Natural killer cell (primary cell): Measurements from ENCODE around the gene CAMTA1. TPM values are rescaled to one million over a fixed set of nuclear protein-coding genes. Genes with fewer than 3 reads are reported as not detected.

Experiments
- ATAC-seq, 3 donors: fragments of 150-1000 bp in 2 of 3; fragments of 200-7000 bp in 1 of 3; cut with Tn5 transposase; 1 replicate in 1 of 3; 2 replicates in 2 of 3; pipeline ENCODE4 v1.10.0; 2021; ENCODE audit warnings: mild to moderate bottlenecking in 2 of 3, moderate library complexity in 2 of 3
- DNase-seq, 2 donors: peaks; one replicate each; pipeline versions ENCODE4 v3.0.0 to v3.0.0-alpha.2; 2013 to 2021; ENCODE audit warnings: mixed read lengths in 1 of 2
- H3K27ac ChIP-seq: one replicate; pipeline ENCODE4 v1.5.1; 2013; ENCODE audit warnings: mild to moderate bottlenecking, low read length
- H3K27me3 ChIP-seq: one replicate; pipeline ENCODE4 v1.6.1; 2013; ENCODE audit warnings: low read length; ENCODE audit not compliant: control insufficient read depth, insufficient read depth
- H3K36me3 ChIP-seq: one replicate; pipeline ENCODE4 v1.6.1; 2013; ENCODE audit warnings: low read length; ENCODE audit not compliant: control insufficient read depth, insufficient read depth
- H3K4me1 ChIP-seq: one replicate; pipeline ENCODE4 v1.6.1; 2013; ENCODE audit warnings: low read length; ENCODE audit not compliant: control insufficient read depth, insufficient read depth
- H3K4me3 ChIP-seq: one replicate; pipeline ENCODE4 v1.5.1; 2013; ENCODE audit warnings: low read length
- H3K9me3 ChIP-seq: one replicate; pipeline ENCODE4 v1.6.1; 2013; ENCODE audit warnings: low read length; ENCODE audit not compliant: control insufficient read depth, insufficient read depth
- H3K27ac Mint-ChIP-seq, 2 donors: one replicate each; pipeline ENCODE4 v1.8.0; 2022; ENCODE audit warnings: mild to moderate bottlenecking in 2 of 2, mixed read lengths in 2 of 2, moderate library complexity in 1 of 2
- H3K27me3 Mint-ChIP-seq, 2 donors: one replicate each; pipeline ENCODE4 v1.8.0; 2022; ENCODE audit warnings: low read depth in 2 of 2, mixed read lengths in 2 of 2
- H3K36me3 Mint-ChIP-seq: one replicate; pipeline ENCODE4 v1.8.0; 2022; ENCODE audit warnings: mixed read lengths
- H3K4me1 Mint-ChIP-seq, 2 donors: one replicate each; pipeline ENCODE4 v1.8.0; 2022; ENCODE audit warnings: mixed read lengths in 2 of 2
- H3K4me3 Mint-ChIP-seq: one replicate; pipeline ENCODE4 v1.8.0; 2022; ENCODE audit warnings: mild to moderate bottlenecking, moderate library complexity, mixed read lengths
- H3K9me3 Mint-ChIP-seq, 2 donors: one replicate each; pipeline ENCODE4 v1.8.0; 2022; ENCODE audit warnings: mixed read lengths in 2 of 2
- CTCF ChIP-seq: fragments of 200-600 bp; IDR thresholded peaks from one replicate; pipeline ENCODE4 v1.8.0; 2022; ENCODE audit warnings: antibody characterized with exemption
- WGBS: methylation state at CpG from one replicate; pipeline ENCODE4 v1.1.7; 2013; ENCODE audit warnings: missing lambda C conversion rate; ENCODE audit not compliant: insufficient coverage; 5-methylcytosine and 5-hydroxymethylcytosine counted together
- intact Hi-C: fragments of 100-400 bp; cut with micrococcal nuclease; formaldehyde crosslinking; loops from one replicate; pipeline ENCODE4 v1.14.2; 2022
- total RNA-seq, 4 donors: library from RNA; stranded (reverse); fragments of 120-200 nt in 1 of 4; gene quantifications; one replicate each; pipeline versions ENCODE4 v1.2.3 to v1.2.4, GENCODE V29; 2013 to 2022

The CAMTA1 gene
- total RNA-seq, 3 donors from 2014 or later (not counting 1 experiment from before 2014, with no cell fraction given): 40.6 to 53.3 (median 44.9) TPM

GRCh38 chr1:7683521-7683920 lies 898.3 kb downstream of the CAMTA1 start:
- no peaks in the 10 kb centered on the region for H3K27me3 ChIP-seq
- no peak overlapping the region for H3K4me3 Mint-ChIP-seq
- DNase-seq: no peak
- no peak for ATAC-seq
- no peaks in the 10 kb centered on the region for H3K4me1 Mint-ChIP-seq
- no peaks in the 10 kb centered on the region for H3K9me3 ChIP-seq
- no peak overlapping the region for H3K27ac ChIP-seq
- no peak for TF ChIP-seq CTCF
- no peaks in the 10 kb centered on the region for H3K36me3 ChIP-seq
- no peaks in the 10 kb centered on the region for H3K36me3 Mint-ChIP-seq
- WGBS: 94% methylated on average over 15 of the region's 15 CpGs
- H3K4me3 ChIP-seq: no peak overlapping the region
- peaks cover 10 to 14% of the 10 kb centered on the region in 2 donors for H3K27me3 Mint-ChIP-seq
- intact Hi-C loops: no loop called here
- no peak overlapping the region for H3K27ac Mint-ChIP-seq
- H3K4me1 ChIP-seq: peaks cover 13% of the 10 kb centered on the region
- no peaks in the 10 kb centered on the region for H3K9me3 Mint-ChIP-seq

GRCh38 chr1:7684132-7684531 lies 898.9 kb downstream of the CAMTA1 start:
- WGBS: 86% methylated on average over 8 of the region's 8 CpGs

GRCh38 chr1:7684861-7685635 lies 899.8 kb downstream of the CAMTA1 start:
- H3K9me3 Mint-ChIP-seq: no peaks in the 10 kb centered on the region
- H3K4me3 Mint-ChIP-seq: no peak overlapping the region
- no peaks in the 10 kb centered on the region for H3K36me3 Mint-ChIP-seq
- Histone ChIP-seq H3K27ac (no peak overlapping the region), H3K4me3 (no peak overlapping the region), H3K27me3 (no peaks in the 10 kb centered on the region), H3K9me3 (no peaks in the 10 kb centered on the region), H3K4me1 (peaks cover 6% of the 10 kb centered on the region), H3K36me3 (no peaks in the 10 kb centered on the region)
- no peak for TF ChIP-seq CTCF
- intact Hi-C loops: no loop called here
- H3K27ac Mint-ChIP-seq: no peak overlapping the region
- 92% methylated on average over 28 of the region's 29 CpGs for WGBS
- no peak for DNase-seq
- no peak for ATAC-seq
- H3K27me3 Mint-ChIP-seq: peaks cover 10 to 14% of the 10 kb centered on the region in 2 donors
- no peaks in the 10 kb centered on the region for H3K4me1 Mint-ChIP-seq

More at GRCh38 chr1:7684132-7684531, 898.9 kb downstream of the CAMTA1 start:
- Mint-ChIP-seq H3K4me3 (no peak overlapping the region), H3K9me3 (no peaks in the 10 kb centered on the region), H3K27ac (no peak overlapping the region), H3K27me3 (peaks cover 10 to 14% of the 10 kb centered on the region in 2 donors), H3K36me3 (no peaks in the 10 kb centered on the region), H3K4me1 (no peaks in the 10 kb centered on the region)
- DNase-seq (no peak), ATAC-seq (no peak)
- no peaks in the 10 kb centered on the region for H3K27me3 ChIP-seq
- no peak overlapping the region for H3K4me3 ChIP-seq
- peaks cover 13% of the 10 kb centered on the region for H3K4me1 ChIP-seq
- no peak overlapping the region for H3K27ac ChIP-seq
- H3K36me3 ChIP-seq: no peaks in the 10 kb centered on the region
- H3K9me3 ChIP-seq: no peaks in the 10 kb centered on the region
- TF ChIP-seq CTCF: no peak
- intact Hi-C loops: no loop called here
